Fibroblast of lung (primary cell): Measurements from ENCODE around the gene ACLY.

Source experiments
- CTCF ChIP-seq, 2 donors: IDR thresholded peaks in 1 of 2; conservative IDR thresholded peaks in 1 of 2; 1 replicate in 1 of 2; 2 replicates in 1 of 2; pipeline ENCODE4 v1.5.1; 2011 to 2012; ENCODE audit warnings: low read length in 2 of 2, control low read depth in 1 of 2, inconsistent platforms in 1 of 2, low read depth in 1 of 2, mild to moderate bottlenecking in 1 of 2
- EZH2 ChIP-seq: IDR thresholded peaks from 2 replicates; pipeline ENCODE4 v1.5.1; 2012; ENCODE audit warnings: low read length, control low read depth, mild to moderate bottlenecking; ENCODE audit errors: missing control alignments

DNA sequence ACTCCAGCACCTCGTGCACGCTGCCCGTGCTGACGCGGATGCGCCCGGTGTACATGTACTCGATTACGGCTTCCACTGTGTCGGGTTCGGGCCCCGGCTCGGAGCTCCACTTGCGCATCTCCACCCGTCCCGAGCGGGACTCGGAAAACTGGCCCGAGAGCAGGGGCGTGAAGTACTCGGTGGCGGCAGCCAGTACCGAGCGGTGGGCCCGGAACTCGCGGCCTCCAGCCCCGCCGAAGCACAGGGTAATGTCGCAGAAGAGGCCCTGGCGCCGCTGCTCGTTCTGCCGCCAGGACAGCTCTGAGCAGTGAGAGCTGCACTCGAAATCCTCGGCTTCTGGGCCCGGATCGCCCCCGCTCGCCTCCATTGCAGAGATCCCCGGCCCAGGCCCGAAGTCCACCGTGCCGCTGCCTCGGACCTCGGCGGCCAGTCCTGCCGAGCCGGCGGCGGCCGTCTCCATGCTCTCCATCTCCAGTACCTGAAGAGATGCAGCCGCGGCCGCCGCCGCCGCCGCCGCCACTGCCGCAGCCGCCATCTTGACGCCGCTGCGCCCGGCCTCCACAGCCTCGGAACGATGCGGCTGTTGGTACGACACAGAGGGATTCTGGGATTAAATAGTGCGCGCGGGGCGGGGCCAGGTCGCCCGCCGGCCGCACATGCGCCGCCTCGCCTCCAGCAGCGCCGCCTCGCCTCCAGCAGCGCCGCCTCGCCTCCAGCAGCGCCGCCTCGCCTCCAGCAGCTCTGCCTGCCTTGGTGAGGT, 53.7 kb downstream of the ACLY start, which contains the start of gene KLHL11:
- TF ChIP-seq CTCF (conservative IDR thresholded peaks at IDR 0.05 in 1 of 2, IDR thresholded peaks at IDR 0.05 in 1 of 2; ENCODE audit: low read depth in 1 of 2, low read length in 2 of 2) = peak in 1 of 2 donors; percentile 1
- no peak for TF ChIP-seq EZH2
